ENCODE results near the gene SMAD5.

DNA sequence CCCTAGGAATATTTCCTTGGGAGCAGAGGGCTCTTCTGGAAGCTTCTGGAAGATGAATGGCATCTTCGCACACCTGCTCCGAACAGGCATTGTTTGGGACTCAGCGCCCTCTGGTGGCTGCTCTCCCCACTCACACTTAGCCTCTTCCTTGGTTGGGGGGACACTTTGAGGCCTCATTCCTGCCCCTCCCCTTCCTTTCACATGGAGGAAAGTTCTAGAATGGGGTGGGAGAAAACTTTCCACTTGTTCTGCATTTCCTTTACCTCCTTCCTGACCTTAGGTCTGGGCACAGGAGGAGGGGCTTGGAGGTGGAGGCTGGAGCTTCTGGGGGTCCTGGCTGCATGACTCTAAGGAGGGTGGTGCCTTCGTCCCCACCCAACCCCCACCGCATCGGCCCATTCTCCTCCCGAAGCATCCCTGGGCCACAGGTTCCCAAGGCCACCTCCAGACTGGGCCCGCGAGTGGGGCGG is 79.6 kb downstream of the SMAD5 start:
- TF ChIP-seq, protein P1, sequence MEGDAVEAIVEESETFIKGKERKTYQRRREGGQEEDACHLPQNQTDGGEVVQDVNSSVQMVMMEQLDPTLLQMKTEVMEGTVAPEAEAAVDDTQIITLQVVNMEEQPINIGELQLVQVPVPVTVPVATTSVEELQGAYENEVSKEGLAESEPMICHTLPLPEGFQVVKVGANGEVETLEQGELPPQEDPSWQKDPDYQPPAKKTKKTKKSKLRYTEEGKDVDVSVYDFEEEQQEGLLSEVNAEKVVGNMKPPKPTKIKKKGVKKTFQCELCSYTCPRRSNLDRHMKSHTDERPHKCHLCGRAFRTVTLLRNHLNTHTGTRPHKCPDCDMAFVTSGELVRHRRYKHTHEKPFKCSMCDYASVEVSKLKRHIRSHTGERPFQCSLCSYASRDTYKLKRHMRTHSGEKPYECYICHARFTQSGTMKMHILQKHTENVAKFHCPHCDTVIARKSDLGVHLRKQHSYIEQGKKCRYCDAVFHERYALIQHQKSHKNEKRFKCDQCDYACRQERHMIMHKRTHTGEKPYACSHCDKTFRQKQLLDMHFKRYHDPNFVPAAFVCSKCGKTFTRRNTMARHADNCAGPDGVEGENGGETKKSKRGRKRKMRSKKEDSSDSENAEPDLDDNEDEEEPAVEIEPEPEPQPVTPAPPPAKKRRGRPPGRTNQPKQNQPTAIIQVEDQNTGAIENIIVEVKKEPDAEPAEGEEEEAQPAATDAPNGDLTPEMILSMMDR (IDR thresholded peaks at IDR 0.05): peak; percentile 56 to 87 (median 82)
- no peak for TF ChIP-seq POLR2A (IDR thresholded peaks at IDR 0.05)
